WTC11 (cell line): Measurements from ENCODE around the gene PGAP2. TPM values are rescaled to one million over a fixed set of nuclear protein-coding genes. Genes with fewer than 3 reads are reported as not detected.

ENCODE experiments used
- ATAC-seq: fragments of 200-7000 bp; cut with Tn5 transposase; 2 replicates; pipeline ENCODE4 v1.10.0; 2021; ENCODE audit warnings: mild to moderate bottlenecking, moderate library complexity
- CTCF ChIA-PET: fragments of 300-600 bp; sonication (Branson Sonifier 250); formaldehyde crosslinking; loops from one replicate; lab custom pipeline; 2021; ENCODE audit warnings: antibody characterized with exemption; lab: Charles Lee
- POLR2A ChIA-PET: fragments of 350-600 bp; sonication (Branson Sonifier 250); formaldehyde crosslinking; loops from one replicate; lab custom pipeline; 2021; ENCODE audit warnings: antibody characterized with exemption; lab: Charles Lee
- DNase-seq: peaks from one replicate; pipeline ENCODE4 v3.0.0; 2021; ENCODE audit warnings: low spot score
- H3K27ac Mint-ChIP-seq: 2 replicates; pipeline ENCODE4 v1.8.0; 2021; ENCODE audit warnings: mixed read lengths
- H3K27me3 Mint-ChIP-seq: 2 replicates; pipeline ENCODE4 v1.8.0; 2021; ENCODE audit warnings: low read depth, mild to moderate bottlenecking, moderate library complexity, mixed read lengths
- H3K36me3 Mint-ChIP-seq: 2 replicates; pipeline ENCODE4 v1.8.0; 2021; ENCODE audit warnings: mixed read lengths
- H3K4me1 Mint-ChIP-seq: 2 replicates; pipeline ENCODE4 v1.8.0; 2022; ENCODE audit warnings: mixed read lengths
- H3K4me3 Mint-ChIP-seq: 2 replicates; pipeline ENCODE4 v1.8.0; 2021; ENCODE audit warnings: mild to moderate bottlenecking, moderate library complexity, mixed read lengths
- H3K9me3 Mint-ChIP-seq: 2 replicates; pipeline ENCODE4 v1.8.0; 2021; ENCODE audit warnings: mixed read lengths
- CREB1 ChIP-seq: sonication (generic); formaldehyde crosslinking; IDR thresholded peaks from 2 replicates; pipeline ENCODE4 v1.8.0; 2023; ENCODE audit warnings: mild to moderate bottlenecking, missing genetic modification reagents
- ESRRA ChIP-seq: sonication (generic); formaldehyde crosslinking; IDR thresholded peaks from 2 replicates; pipeline ENCODE4 v1.8.1; 2022; ENCODE audit warnings: mild to moderate bottlenecking, missing genetic modification reagents, borderline replicate concordance
- ETV6 ChIP-seq: sonication (generic); formaldehyde crosslinking; IDR thresholded peaks from 2 replicates; pipeline ENCODE4 v1.8.1; 2022; ENCODE audit warnings: mild to moderate bottlenecking, missing genetic modification reagents
- FOXK1 ChIP-seq: sonication (generic); formaldehyde crosslinking; IDR thresholded peaks from 2 replicates; pipeline ENCODE4 v1.8.0; 2022; ENCODE audit warnings: mild to moderate bottlenecking, moderate library complexity, missing genetic modification reagents
- IRF2 ChIP-seq: sonication (generic); formaldehyde crosslinking; IDR thresholded peaks from 2 replicates; pipeline ENCODE4 v1.8.0; 2022; ENCODE audit warnings: low read depth, missing genetic modification reagents, borderline replicate concordance
- JAZF1 ChIP-seq: fragments of 250-450 bp; sonication (Bioruptor Pico); IDR thresholded peaks from 2 replicates; pipeline ENCODE4 v1.9.0; 2021; ENCODE audit warnings: moderate library complexity, mild to moderate bottlenecking, inconsistent platforms
- MYBL2 ChIP-seq: sonication (generic); formaldehyde crosslinking; IDR thresholded peaks from 2 replicates; pipeline ENCODE4 v1.8.1; 2023; ENCODE audit warnings: mild to moderate bottlenecking, moderate library complexity, missing genetic modification reagents
- RELA ChIP-seq: sonication (generic); formaldehyde crosslinking; IDR thresholded peaks from 2 replicates; pipeline ENCODE4 v1.8.1; 2022; ENCODE audit warnings: missing genetic modification reagents, mild to moderate bottlenecking, borderline replicate concordance
- ZNF138 ChIP-seq: sonication (generic); formaldehyde crosslinking; conservative IDR thresholded peaks from 2 replicates; pipeline ENCODE4 v1.8.1; 2022; ENCODE audit warnings: mild to moderate bottlenecking, moderate library complexity, missing genetic modification reagents
- total RNA-seq: library from RNA; stranded (reverse); gene quantifications from 3 replicates; pipeline ENCODE4 v1.2.3, GENCODE V29; 2021
- TF ChIP-seq, protein P1 (sequence below): sonication (generic); formaldehyde crosslinking; IDR thresholded peaks from 2 replicates; pipeline ENCODE4 v1.8.0; 2023; ENCODE audit warnings: missing genetic modification reagents, mild to moderate bottlenecking, borderline replicate concordance
- TF ChIP-seq, protein P2 (sequence below): sonication (generic); formaldehyde crosslinking; IDR thresholded peaks from 2 replicates; pipeline ENCODE4 v1.8.0; 2022; ENCODE audit warnings: mild to moderate bottlenecking, missing genetic modification reagents
- TF ChIP-seq, protein P3 (sequence below): fragments of 250-450 bp; sonication (Bioruptor Pico); IDR thresholded peaks from 2 replicates; pipeline ENCODE4 v1.9.0; 2021; ENCODE audit warnings: mild to moderate bottlenecking, borderline replicate concordance
- TF ChIP-seq, protein P4 (sequence below): sonication (generic); formaldehyde crosslinking; IDR thresholded peaks from 2 replicates; pipeline ENCODE4 v1.8.0; 2023; ENCODE audit warnings: missing genetic modification reagents
- TF ChIP-seq, protein P5 (sequence below): sonication (generic); formaldehyde crosslinking; IDR thresholded peaks from 2 replicates; pipeline ENCODE4 v1.8.1; 2023; ENCODE audit warnings: mild to moderate bottlenecking, missing genetic modification reagents
- TF ChIP-seq, protein P6 (sequence below): sonication (generic); formaldehyde crosslinking; conservative IDR thresholded peaks from 2 replicates; pipeline ENCODE4 v1.8.1; 2023; ENCODE audit warnings: mild to moderate bottlenecking, low read depth, missing genetic modification reagents, moderate library complexity
- TF ChIP-seq, protein P7 (sequence below): fragments of 250-450 bp; sonication (Bioruptor Pico); IDR thresholded peaks from 2 replicates; pipeline ENCODE4 v1.9.0; 2021; ENCODE audit warnings: mild to moderate bottlenecking
- TF ChIP-seq, protein P8 (sequence below): fragments of 250-450 bp; sonication (Bioruptor Pico); IDR thresholded peaks from 2 replicates; pipeline ENCODE4 v1.8.0; 2021; ENCODE audit warnings: mild to moderate bottlenecking
- TF ChIP-seq, protein P9 (sequence below): sonication (generic); formaldehyde crosslinking; conservative IDR thresholded peaks from 2 replicates; pipeline ENCODE4 v1.8.1; 2022; ENCODE audit warnings: mild to moderate bottlenecking, missing genetic modification reagents

Gene PGAP2
- total RNA-seq, 1 experiment from 2014 or later: 43.0 TPM

DNA sequence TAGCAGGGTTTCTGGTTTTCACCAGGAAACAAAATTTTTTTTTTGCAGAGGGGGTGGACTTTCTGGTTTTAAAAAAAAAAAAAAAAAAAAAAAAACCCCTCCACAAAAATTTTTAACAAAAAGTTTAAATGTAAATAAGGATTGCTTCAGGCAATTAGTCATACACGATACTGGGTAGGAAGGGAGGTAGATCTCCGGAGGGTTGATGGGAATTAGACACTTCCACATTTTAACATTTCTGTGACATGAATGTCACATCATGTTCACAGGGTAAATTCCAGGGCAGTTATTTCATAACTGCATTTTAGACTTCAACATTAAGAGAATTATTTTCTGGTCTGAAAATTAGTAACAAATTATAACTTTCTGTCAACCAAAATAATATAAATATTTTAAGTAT lies 26.9 kb upstream of the PGAP2 start:
- Mint-ChIP-seq H3K27ac (no peak overlapping the region), H3K36me3 (peaks cover 44% of the 10 kb centered on the region), H3K9me3 (no peaks in the 10 kb centered on the region), H3K27me3 (no peaks in the 10 kb centered on the region), H3K4me3 (no peak overlapping the region), H3K4me1 (peaks cover 9% of the 10 kb centered on the region)
- POLR2A ChIA-PET: no interaction called here
- DNase-seq (no peak), ATAC-seq (no peak)
- TF ChIP-seq ETV6 (CRISPR knock-in tag) (no peak), MYBL2 (CRISPR knock-in tag) (no peak), IRF2 (CRISPR knock-in tag) (no peak), ESRRA (CRISPR knock-in tag) (no peak), RELA (CRISPR knock-in tag) (no peak), FOXK1 (CRISPR knock-in tag) (no peak), JAZF1 (no peak), ZNF138 (no peak), CREB1 (no peak)
- TF ChIP-seq, protein P1, sequence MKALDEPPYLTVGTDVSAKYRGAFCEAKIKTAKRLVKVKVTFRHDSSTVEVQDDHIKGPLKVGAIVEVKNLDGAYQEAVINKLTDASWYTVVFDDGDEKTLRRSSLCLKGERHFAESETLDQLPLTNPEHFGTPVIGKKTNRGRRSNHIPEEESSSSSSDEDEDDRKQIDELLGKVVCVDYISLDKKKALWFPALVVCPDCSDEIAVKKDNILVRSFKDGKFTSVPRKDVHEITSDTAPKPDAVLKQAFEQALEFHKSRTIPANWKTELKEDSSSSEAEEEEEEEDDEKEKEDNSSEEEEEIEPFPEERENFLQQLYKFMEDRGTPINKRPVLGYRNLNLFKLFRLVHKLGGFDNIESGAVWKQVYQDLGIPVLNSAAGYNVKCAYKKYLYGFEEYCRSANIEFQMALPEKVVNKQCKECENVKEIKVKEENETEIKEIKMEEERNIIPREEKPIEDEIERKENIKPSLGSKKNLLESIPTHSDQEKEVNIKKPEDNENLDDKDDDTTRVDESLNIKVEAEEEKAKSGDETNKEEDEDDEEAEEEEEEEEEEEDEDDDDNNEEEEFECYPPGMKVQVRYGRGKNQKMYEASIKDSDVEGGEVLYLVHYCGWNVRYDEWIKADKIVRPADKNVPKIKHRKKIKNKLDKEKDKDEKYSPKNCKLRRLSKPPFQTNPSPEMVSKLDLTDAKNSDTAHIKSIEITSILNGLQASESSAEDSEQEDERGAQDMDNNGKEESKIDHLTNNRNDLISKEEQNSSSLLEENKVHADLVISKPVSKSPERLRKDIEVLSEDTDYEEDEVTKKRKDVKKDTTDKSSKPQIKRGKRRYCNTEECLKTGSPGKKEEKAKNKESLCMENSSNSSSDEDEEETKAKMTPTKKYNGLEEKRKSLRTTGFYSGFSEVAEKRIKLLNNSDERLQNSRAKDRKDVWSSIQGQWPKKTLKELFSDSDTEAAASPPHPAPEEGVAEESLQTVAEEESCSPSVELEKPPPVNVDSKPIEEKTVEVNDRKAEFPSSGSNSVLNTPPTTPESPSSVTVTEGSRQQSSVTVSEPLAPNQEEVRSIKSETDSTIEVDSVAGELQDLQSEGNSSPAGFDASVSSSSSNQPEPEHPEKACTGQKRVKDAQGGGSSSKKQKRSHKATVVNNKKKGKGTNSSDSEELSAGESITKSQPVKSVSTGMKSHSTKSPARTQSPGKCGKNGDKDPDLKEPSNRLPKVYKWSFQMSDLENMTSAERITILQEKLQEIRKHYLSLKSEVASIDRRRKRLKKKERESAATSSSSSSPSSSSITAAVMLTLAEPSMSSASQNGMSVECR (CRISPR knock-in tag): no peak
- TF ChIP-seq, protein P2, sequence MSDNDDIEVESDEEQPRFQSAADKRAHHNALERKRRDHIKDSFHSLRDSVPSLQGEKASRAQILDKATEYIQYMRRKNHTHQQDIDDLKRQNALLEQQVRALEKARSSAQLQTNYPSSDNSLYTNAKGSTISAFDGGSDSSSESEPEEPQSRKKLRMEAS (CRISPR knock-in tag): no peak
- TF ChIP-seq, protein P3, sequence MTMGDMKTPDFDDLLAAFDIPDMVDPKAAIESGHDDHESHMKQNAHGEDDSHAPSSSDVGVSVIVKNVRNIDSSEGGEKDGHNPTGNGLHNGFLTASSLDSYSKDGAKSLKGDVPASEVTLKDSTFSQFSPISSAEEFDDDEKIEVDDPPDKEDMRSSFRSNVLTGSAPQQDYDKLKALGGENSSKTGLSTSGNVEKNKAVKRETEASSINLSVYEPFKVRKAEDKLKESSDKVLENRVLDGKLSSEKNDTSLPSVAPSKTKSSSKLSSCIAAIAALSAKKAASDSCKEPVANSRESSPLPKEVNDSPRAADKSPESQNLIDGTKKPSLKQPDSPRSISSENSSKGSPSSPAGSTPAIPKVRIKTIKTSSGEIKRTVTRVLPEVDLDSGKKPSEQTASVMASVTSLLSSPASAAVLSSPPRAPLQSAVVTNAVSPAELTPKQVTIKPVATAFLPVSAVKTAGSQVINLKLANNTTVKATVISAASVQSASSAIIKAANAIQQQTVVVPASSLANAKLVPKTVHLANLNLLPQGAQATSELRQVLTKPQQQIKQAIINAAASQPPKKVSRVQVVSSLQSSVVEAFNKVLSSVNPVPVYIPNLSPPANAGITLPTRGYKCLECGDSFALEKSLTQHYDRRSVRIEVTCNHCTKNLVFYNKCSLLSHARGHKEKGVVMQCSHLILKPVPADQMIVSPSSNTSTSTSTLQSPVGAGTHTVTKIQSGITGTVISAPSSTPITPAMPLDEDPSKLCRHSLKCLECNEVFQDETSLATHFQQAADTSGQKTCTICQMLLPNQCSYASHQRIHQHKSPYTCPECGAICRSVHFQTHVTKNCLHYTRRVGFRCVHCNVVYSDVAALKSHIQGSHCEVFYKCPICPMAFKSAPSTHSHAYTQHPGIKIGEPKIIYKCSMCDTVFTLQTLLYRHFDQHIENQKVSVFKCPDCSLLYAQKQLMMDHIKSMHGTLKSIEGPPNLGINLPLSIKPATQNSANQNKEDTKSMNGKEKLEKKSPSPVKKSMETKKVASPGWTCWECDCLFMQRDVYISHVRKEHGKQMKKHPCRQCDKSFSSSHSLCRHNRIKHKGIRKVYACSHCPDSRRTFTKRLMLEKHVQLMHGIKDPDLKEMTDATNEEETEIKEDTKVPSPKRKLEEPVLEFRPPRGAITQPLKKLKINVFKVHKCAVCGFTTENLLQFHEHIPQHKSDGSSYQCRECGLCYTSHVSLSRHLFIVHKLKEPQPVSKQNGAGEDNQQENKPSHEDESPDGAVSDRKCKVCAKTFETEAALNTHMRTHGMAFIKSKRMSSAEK (CRISPR knock-in tag): no peak
- TF ChIP-seq, protein P4, sequence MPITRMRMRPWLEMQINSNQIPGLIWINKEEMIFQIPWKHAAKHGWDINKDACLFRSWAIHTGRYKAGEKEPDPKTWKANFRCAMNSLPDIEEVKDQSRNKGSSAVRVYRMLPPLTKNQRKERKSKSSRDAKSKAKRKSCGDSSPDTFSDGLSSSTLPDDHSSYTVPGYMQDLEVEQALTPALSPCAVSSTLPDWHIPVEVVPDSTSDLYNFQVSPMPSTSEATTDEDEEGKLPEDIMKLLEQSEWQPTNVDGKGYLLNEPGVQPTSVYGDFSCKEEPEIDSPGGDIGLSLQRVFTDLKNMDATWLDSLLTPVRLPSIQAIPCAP (CRISPR knock-in tag): no peak
- TF ChIP-seq, protein P5, sequence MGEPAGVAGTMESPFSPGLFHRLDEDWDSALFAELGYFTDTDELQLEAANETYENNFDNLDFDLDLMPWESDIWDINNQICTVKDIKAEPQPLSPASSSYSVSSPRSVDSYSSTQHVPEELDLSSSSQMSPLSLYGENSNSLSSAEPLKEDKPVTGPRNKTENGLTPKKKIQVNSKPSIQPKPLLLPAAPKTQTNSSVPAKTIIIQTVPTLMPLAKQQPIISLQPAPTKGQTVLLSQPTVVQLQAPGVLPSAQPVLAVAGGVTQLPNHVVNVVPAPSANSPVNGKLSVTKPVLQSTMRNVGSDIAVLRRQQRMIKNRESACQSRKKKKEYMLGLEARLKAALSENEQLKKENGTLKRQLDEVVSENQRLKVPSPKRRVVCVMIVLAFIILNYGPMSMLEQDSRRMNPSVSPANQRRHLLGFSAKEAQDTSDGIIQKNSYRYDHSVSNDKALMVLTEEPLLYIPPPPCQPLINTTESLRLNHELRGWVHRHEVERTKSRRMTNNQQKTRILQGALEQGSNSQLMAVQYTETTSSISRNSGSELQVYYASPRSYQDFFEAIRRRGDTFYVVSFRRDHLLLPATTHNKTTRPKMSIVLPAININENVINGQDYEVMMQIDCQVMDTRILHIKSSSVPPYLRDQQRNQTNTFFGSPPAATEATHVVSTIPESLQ: no peak
- TF ChIP-seq, protein P6, sequence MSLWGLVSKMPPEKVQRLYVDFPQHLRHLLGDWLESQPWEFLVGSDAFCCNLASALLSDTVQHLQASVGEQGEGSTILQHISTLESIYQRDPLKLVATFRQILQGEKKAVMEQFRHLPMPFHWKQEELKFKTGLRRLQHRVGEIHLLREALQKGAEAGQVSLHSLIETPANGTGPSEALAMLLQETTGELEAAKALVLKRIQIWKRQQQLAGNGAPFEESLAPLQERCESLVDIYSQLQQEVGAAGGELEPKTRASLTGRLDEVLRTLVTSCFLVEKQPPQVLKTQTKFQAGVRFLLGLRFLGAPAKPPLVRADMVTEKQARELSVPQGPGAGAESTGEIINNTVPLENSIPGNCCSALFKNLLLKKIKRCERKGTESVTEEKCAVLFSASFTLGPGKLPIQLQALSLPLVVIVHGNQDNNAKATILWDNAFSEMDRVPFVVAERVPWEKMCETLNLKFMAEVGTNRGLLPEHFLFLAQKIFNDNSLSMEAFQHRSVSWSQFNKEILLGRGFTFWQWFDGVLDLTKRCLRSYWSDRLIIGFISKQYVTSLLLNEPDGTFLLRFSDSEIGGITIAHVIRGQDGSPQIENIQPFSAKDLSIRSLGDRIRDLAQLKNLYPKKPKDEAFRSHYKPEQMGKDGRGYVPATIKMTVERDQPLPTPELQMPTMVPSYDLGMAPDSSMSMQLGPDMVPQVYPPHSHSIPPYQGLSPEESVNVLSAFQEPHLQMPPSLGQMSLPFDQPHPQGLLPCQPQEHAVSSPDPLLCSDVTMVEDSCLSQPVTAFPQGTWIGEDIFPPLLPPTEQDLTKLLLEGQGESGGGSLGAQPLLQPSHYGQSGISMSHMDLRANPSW: no peak
- TF ChIP-seq, protein P7, sequence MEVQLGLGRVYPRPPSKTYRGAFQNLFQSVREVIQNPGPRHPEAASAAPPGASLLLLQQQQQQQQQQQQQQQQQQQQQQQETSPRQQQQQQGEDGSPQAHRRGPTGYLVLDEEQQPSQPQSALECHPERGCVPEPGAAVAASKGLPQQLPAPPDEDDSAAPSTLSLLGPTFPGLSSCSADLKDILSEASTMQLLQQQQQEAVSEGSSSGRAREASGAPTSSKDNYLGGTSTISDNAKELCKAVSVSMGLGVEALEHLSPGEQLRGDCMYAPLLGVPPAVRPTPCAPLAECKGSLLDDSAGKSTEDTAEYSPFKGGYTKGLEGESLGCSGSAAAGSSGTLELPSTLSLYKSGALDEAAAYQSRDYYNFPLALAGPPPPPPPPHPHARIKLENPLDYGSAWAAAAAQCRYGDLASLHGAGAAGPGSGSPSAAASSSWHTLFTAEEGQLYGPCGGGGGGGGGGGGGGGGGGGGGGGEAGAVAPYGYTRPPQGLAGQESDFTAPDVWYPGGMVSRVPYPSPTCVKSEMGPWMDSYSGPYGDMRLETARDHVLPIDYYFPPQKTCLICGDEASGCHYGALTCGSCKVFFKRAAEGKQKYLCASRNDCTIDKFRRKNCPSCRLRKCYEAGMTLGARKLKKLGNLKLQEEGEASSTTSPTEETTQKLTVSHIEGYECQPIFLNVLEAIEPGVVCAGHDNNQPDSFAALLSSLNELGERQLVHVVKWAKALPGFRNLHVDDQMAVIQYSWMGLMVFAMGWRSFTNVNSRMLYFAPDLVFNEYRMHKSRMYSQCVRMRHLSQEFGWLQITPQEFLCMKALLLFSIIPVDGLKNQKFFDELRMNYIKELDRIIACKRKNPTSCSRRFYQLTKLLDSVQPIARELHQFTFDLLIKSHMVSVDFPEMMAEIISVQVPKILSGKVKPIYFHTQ: no peak
- TF ChIP-seq, protein P8, sequence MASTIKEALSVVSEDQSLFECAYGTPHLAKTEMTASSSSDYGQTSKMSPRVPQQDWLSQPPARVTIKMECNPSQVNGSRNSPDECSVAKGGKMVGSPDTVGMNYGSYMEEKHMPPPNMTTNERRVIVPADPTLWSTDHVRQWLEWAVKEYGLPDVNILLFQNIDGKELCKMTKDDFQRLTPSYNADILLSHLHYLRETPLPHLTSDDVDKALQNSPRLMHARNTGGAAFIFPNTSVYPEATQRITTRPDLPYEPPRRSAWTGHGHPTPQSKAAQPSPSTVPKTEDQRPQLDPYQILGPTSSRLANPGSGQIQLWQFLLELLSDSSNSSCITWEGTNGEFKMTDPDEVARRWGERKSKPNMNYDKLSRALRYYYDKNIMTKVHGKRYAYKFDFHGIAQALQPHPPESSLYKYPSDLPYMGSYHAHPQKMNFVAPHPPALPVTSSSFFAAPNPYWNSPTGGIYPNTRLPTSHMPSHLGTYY (CRISPR knock-in tag): no peak
- TF ChIP-seq, protein P9, sequence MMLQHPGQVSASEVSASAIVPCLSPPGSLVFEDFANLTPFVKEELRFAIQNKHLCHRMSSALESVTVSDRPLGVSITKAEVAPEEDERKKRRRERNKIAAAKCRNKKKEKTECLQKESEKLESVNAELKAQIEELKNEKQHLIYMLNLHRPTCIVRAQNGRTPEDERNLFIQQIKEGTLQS (CRISPR knock-in tag): no peak
- CTCF ChIA-PET: interaction anchor here (0.7 to 2.3 kb wide), 2 partner anchors 26 to 82 kb away, joined by 3 to 8 read pairs; no protein-coding TSS in a partner anchor
